KMS-11 (cell line): ENCODE results near the gene VPS51.

Experiments
- H2AFZ ChIP-seq: fragments of 200-600 bp; sonication (generic); 2 replicates; pipeline ENCODE4 v1.6.1; 2016; ENCODE audit warnings: antibody characterized with exemption, mixed run types, low read depth
- H3K27ac ChIP-seq: fragments of 200-600 bp; sonication (generic); 2 replicates; pipeline ENCODE4 v1.6.1; 2016; ENCODE audit warnings: mild to moderate bottlenecking, mixed run types
- H3K27me3 ChIP-seq: fragments of 200-600 bp; sonication (generic); 2 replicates; pipeline ENCODE4 v1.6.1; 2017; ENCODE audit warnings: mild to moderate bottlenecking, low read depth, mixed run types, moderate library complexity; ENCODE audit not compliant: insufficient read depth
- H3K36me3 ChIP-seq: fragments of 200-600 bp; sonication (generic); 2 replicates; pipeline ENCODE4 v1.6.1; 2017; ENCODE audit warnings: mild to moderate bottlenecking, mixed run types; ENCODE audit not compliant: insufficient read depth
- H3K4me1 ChIP-seq: fragments of 200-600 bp; sonication (generic); 2 replicates; pipeline ENCODE4 v1.6.1; 2016; ENCODE audit warnings: mild to moderate bottlenecking, low read depth, mixed run types; ENCODE audit not compliant: poor library complexity, severe bottlenecking
- H3K4me2 ChIP-seq: fragments of 200-600 bp; sonication (generic); 2 replicates; pipeline ENCODE4 v1.7.0; 2016; ENCODE audit warnings: mild to moderate bottlenecking, mixed run types
- H3K4me3 ChIP-seq: fragments of 200-600 bp; sonication (generic); IDR thresholded peaks from 2 replicates; pipeline ENCODE4 v1.6.1; 2017; ENCODE audit warnings: low read depth, low read length, mixed read lengths; ENCODE audit not compliant: insufficient read depth
- H3K79me2 ChIP-seq: fragments of 200-600 bp; sonication (generic); 2 replicates; pipeline ENCODE4 v1.6.1; 2016; ENCODE audit warnings: low read depth, mixed run types; ENCODE audit not compliant: insufficient read depth
- H3K9ac ChIP-seq: fragments of 200-600 bp; sonication (generic); 2 replicates; pipeline ENCODE4 v1.6.1; 2016; ENCODE audit warnings: mild to moderate bottlenecking, mixed run types
- H4K20me1 ChIP-seq: fragments of 200-600 bp; sonication (generic); 2 replicates; pipeline ENCODE4 v1.6.1; 2016; ENCODE audit warnings: mild to moderate bottlenecking, mixed run types; ENCODE audit not compliant: insufficient read depth
- TF ChIP-seq, protein P1 (sequence below): fragments of 200-600 bp; sonication (generic); conservative IDR thresholded peaks from 2 replicates; pipeline ENCODE4 v1.6.1; 2017; ENCODE audit warnings: low read depth, mild to moderate bottlenecking, antibody characterized with exemption, low read length, moderate library complexity, mixed read lengths

VPS51 gene

DNA sequence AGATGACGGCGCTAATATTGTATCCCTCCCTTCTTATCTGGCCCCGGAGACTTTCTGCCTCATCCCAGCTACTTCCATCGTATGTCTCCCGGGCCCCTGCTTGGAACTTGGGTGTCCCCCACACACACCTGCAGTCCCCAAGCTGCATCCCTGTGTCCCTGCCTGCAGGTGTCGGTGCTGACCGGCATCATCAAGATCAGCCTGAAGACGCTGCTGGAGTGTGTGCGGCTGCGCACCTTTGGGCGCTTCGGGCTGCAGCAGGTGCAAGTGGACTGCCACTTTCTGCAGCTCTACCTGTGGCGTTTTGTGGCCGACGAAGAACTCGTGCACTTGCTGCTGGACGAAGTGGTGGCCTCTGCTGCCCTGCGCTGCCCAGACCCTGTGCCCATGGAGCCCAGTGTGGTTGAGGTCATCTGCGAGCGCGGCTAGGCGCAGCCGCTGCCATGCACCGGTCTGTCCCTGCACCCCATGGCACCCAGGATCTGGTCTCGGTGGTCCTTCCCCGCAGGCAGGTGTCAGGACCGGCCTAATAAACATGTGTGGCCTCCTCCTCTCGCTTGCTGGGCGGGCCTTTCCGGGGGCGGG is 15.2 kb downstream of the VPS51 start:
- Histone ChIP-seq H3K79me2 (peaks cover 8% of the 10 kb centered on the region), H3K9ac (no peak overlapping the region), H3K36me3 (no peaks in the 10 kb centered on the region), H3K4me3 (no peak overlapping the region), H2AFZ (no peak overlapping the region), H4K20me1 (no peaks in the 10 kb centered on the region), H3K4me2 (peak overlapping the region; percentile 51), H3K27me3 (no peaks in the 10 kb centered on the region), H3K27ac (no peak overlapping the region; the same call in 1 of the 2 replicates), H3K4me1 (peaks cover 33% of the 10 kb centered on the region)
- TF ChIP-seq, protein P1, sequence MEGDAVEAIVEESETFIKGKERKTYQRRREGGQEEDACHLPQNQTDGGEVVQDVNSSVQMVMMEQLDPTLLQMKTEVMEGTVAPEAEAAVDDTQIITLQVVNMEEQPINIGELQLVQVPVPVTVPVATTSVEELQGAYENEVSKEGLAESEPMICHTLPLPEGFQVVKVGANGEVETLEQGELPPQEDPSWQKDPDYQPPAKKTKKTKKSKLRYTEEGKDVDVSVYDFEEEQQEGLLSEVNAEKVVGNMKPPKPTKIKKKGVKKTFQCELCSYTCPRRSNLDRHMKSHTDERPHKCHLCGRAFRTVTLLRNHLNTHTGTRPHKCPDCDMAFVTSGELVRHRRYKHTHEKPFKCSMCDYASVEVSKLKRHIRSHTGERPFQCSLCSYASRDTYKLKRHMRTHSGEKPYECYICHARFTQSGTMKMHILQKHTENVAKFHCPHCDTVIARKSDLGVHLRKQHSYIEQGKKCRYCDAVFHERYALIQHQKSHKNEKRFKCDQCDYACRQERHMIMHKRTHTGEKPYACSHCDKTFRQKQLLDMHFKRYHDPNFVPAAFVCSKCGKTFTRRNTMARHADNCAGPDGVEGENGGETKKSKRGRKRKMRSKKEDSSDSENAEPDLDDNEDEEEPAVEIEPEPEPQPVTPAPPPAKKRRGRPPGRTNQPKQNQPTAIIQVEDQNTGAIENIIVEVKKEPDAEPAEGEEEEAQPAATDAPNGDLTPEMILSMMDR, result no peak

GRCh38 chr11:65111744-65112545 is 15.9 kb downstream of the VPS51 start, which contains the start of gene TM7SF2:
Gene TM7SF2, plus strand, starts transcription at chr11:65111872. Its CDS starts 144 bp downstream, at chr11:65112016.
- Histone ChIP-seq H3K27ac (no peak within 1 kb of the TSS; the same call in 1 of the 2 replicates), H3K4me2 (peak within 1 kb of the TSS; percentile 81), H2AFZ (no peak within 1 kb of the TSS), H4K20me1 (no peaks in the 10 kb centered on the region), H3K4me3 (no peak within 1 kb of the TSS), H3K27me3 (no peaks in the 10 kb centered on the region), H3K79me2 (peaks cover 15% of the 10 kb centered on the region), H3K9ac (peak within 1 kb of the TSS; percentile 34; the same call in 1 of the 2 replicates), H3K4me1 (peaks cover 38% of the 10 kb centered on the region), H3K36me3 (no peaks in the 10 kb centered on the region)
- TF ChIP-seq, protein P1, result no peak

- Histone ChIP-seq H3K4me2 (peak overlapping the region; percentile 81), H3K9ac (peak overlapping the region; percentile 34; the same call in 1 of the 2 replicates), H3K27me3 (no peaks in the 10 kb centered on the region), H3K79me2 (peaks cover 19% of the 10 kb centered on the region), H3K27ac (no peak overlapping the region), H3K4me1 (peaks cover 38% of the 10 kb centered on the region), H2AFZ (no peak overlapping the region), H3K4me3 (no peak overlapping the region), H3K36me3 (no peaks in the 10 kb centered on the region), H4K20me1 (no peaks in the 10 kb centered on the region)
- TF ChIP-seq, protein P1, result peak; percentile 82
Measured at GRCh38 chr11:65112546-65113360, 16.7 kb downstream of the VPS51 start.

DNA sequence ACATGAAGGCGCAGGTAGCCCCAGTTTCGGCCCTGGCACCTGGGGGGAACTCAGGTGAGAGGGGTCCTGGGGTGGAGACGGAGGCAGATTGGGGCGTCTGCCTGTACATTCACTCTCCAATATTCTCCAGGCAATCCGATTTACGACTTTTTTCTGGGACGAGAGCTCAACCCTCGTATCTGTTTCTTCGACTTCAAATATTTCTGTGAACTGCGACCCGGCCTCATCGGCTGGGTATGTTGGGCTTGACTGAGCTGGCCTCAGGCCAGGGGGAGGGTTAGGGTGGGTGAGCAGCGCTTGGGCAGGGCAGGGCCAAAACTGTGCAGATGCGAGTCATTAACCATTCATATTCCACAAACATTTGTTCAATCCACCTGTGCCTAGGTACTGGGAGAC is 17.3 kb downstream of the VPS51 start:
- Histone ChIP-seq H3K4me3 (no peak overlapping the region), H3K27ac (no peak overlapping the region), H3K9ac (no peak overlapping the region)

More for the DNA sequence above, 17.3 kb downstream of the VPS51 start:
- Histone ChIP-seq H3K27me3 (no peaks in the 10 kb centered on the region), H3K79me2 (peaks cover 19% of the 10 kb centered on the region), H3K4me2 (no peak overlapping the region; the same call in 1 of the 2 replicates), H4K20me1 (no peaks in the 10 kb centered on the region), H2AFZ (no peak overlapping the region), H3K4me1 (peaks cover 41% of the 10 kb centered on the region), H3K36me3 (no peaks in the 10 kb centered on the region)
- TF ChIP-seq, protein P1, result no peak
